PC-3 (cell line): ENCODE data around the gene HBS1L. TPM values are rescaled to one million over a fixed set of nuclear protein-coding genes. Genes with fewer than 3 reads are reported as not detected.
A peak's percentile ranks its signal among the peaks of the same experiment; 100 is the strongest.

Experiments
- ATAC-seq: fragments of 200-7000 bp; cut with Tn5 transposase; 2 replicates; pipeline ENCODE4 v1.9.1; 2020; ENCODE audit warnings: mild to moderate bottlenecking, moderate library complexity
- BruUV-seq: library from RNA; stranded (reverse); fragments of 400-500 nt; replicated peaks from 2 replicates; lab custom pipeline; 2021; lab: Mats Ljungman, UMichigan
- CTCF ChIA-PET: fragments of 300-600 bp; sonication (Branson Sonifier 250); formaldehyde crosslinking; loops from one replicate; lab custom pipeline; 2022; ENCODE audit warnings: antibody characterized with exemption; lab: Charles Lee
- POLR2A ChIA-PET: fragments of 300-600 bp; sonication (Branson Sonifier 250); formaldehyde crosslinking; loops from one replicate; lab custom pipeline; 2022; ENCODE audit warnings: antibody characterized with exemption; ENCODE audit not compliant: unreplicated experiment; lab: Charles Lee
- DNase-seq: peaks from one replicate; pipeline ENCODE4 v3.0.0-alpha.2; 2015
- H2AFZ ChIP-seq: fragments of 300-600 bp; sonication (generic); 2 replicates; pipeline ENCODE4 v1.6.0; 2016; ENCODE audit warnings: antibody characterized with exemption, low read length
- H3F3A ChIP-seq: fragments of 300-600 bp; sonication (generic); one replicate; pipeline ENCODE4 v1.6.0; 2017; ENCODE audit warnings: antibody characterized with exemption, low read length, control low read depth, mild to moderate bottlenecking; ENCODE audit not compliant: unreplicated experiment
- H3K27ac ChIP-seq: fragments of 300-600 bp; sonication (generic); 2 replicates; pipeline ENCODE4 v1.5.1; 2016; ENCODE audit warnings: mild to moderate bottlenecking, low read length
- H3K27me3 ChIP-seq: fragments of 300-600 bp; sonication (generic); 2 replicates; pipeline ENCODE4 v1.6.1; 2016; ENCODE audit warnings: low read length, mixed read lengths
- H3K36me3 ChIP-seq: fragments of 300-600 bp; sonication (generic); 2 replicates; pipeline ENCODE4 v1.6.1; 2016; ENCODE audit warnings: low read depth, mixed run types, low read length, mixed read lengths
- H3K4me1 ChIP-seq: fragments of 300-600 bp; sonication (generic); 2 replicates; pipeline ENCODE4 v1.5.1; 2016; ENCODE audit warnings: low read length; ENCODE audit not compliant: insufficient read depth
- H3K4me2 ChIP-seq: fragments of 300-600 bp; sonication (generic); 2 replicates; pipeline ENCODE4 v1.6.0; 2016; ENCODE audit warnings: low read length
- H3K4me3 ChIP-seq: fragments of 300-600 bp; sonication (generic); 2 replicates; pipeline ENCODE4 v1.5.1; 2016; ENCODE audit warnings: mild to moderate bottlenecking, low read length, mixed read lengths
- H3K79me2 ChIP-seq: fragments of 300-600 bp; sonication (generic); 2 replicates; pipeline ENCODE4 v1.6.1; 2017; ENCODE audit warnings: low read length, mixed read lengths
- H3K9ac ChIP-seq: fragments of 300-600 bp; sonication (generic); 2 replicates; pipeline ENCODE4 v1.6.0; 2016; ENCODE audit warnings: mild to moderate bottlenecking, low read length
- H3K9me2 ChIP-seq: fragments of 300-600 bp; sonication (generic); replicated peaks from 2 replicates; pipeline ENCODE4 v1.6.1; 2016; ENCODE audit warnings: mixed run types, low read length, mixed read lengths
- H3K9me3 ChIP-seq: fragments of 300-600 bp; sonication (generic); 2 replicates; pipeline ENCODE4 v1.6.1; 2016; ENCODE audit warnings: low read length, mixed read lengths
- H4K20me1 ChIP-seq: fragments of 300-600 bp; sonication (generic); 2 replicates; pipeline ENCODE4 v1.6.1; 2016; ENCODE audit warnings: low read length, mixed read lengths
- EZH2 ChIP-seq: fragments of 300-600 bp; sonication (generic); IDR thresholded peaks from one replicate; pipeline ENCODE4 v1.6.1; 2017; ENCODE audit warnings: antibody characterized with exemption, mild to moderate bottlenecking, low read length; ENCODE audit not compliant: unreplicated experiment
- EZH2phosphoT487 ChIP-seq: fragments of 300-600 bp; sonication (generic); IDR thresholded peaks from 2 replicates; pipeline ENCODE4 v1.6.1; 2018; ENCODE audit warnings: mild to moderate bottlenecking, antibody characterized with exemption, low read length, borderline replicate concordance
- intact Hi-C: fragments of 100-400 bp; cut with micrococcal nuclease; formaldehyde crosslinking; loops from 2 replicates; pipeline ENCODE4 v1.9.0; 2023
- total RNA-seq: library from RNA; depleted of rRNA; stranded (reverse); fragments of >200 nt; gene quantifications from 2 replicates; pipeline ENCODE4 v1.2.3, GENCODE V29; 2014
- TF ChIP-seq, protein P1 (sequence below): fragments of 300-600 bp; sonication (generic); conservative IDR thresholded peaks from 2 replicates; pipeline ENCODE4 v1.5.1; 2017; ENCODE audit warnings: antibody characterized with exemption, low read depth, mild to moderate bottlenecking, low read length

HBS1L gene
- total RNA-seq, 1 experiment from 2014 or later = 53.2 TPM

GRCh38 chr6:135066806-135067205, 12.2 kb upstream of the HBS1L start:
- TF ChIP-seq EZH2 (no peak), EZH2phosphoT487 (no peak)
- TF ChIP-seq, protein P1, sequence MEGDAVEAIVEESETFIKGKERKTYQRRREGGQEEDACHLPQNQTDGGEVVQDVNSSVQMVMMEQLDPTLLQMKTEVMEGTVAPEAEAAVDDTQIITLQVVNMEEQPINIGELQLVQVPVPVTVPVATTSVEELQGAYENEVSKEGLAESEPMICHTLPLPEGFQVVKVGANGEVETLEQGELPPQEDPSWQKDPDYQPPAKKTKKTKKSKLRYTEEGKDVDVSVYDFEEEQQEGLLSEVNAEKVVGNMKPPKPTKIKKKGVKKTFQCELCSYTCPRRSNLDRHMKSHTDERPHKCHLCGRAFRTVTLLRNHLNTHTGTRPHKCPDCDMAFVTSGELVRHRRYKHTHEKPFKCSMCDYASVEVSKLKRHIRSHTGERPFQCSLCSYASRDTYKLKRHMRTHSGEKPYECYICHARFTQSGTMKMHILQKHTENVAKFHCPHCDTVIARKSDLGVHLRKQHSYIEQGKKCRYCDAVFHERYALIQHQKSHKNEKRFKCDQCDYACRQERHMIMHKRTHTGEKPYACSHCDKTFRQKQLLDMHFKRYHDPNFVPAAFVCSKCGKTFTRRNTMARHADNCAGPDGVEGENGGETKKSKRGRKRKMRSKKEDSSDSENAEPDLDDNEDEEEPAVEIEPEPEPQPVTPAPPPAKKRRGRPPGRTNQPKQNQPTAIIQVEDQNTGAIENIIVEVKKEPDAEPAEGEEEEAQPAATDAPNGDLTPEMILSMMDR = no peak
- intact Hi-C loops = loop anchor here (10.0 kb wide), 1 partner anchor 358 kb away; no protein-coding TSS in a partner anchor

DNA sequence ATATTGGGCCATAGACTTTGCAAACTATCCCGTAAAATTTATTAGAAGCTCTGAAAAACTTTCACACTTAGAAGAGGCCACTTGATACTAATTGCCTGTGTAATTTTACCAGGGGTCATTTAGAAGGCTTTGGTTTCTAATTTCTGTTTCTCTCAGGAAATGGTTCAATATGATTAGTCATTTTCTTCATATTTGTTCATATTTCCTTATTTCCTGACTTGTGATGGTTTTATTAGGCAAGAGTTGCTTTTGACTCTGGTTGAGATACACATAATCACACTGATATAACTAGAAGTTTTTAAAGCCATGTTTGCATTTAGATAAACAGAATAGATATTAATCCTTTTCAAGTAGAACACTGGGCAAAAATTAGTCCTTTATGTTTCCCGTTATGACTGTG, 11.8 kb upstream of the HBS1L start:
- no peaks in the 10 kb centered on the region for H3K36me3 ChIP-seq
- no TSS peak for BruUV-seq
- H3K79me2 ChIP-seq = no peaks in the 10 kb centered on the region
- H3K9me3 ChIP-seq = no peaks in the 10 kb centered on the region
- peak overlapping the region; percentile 13; the same call in 1 of the 2 replicates for H3K4me2 ChIP-seq
- no peak overlapping the region for H3K9ac ChIP-seq
- no peak overlapping the region for H3K4me3 ChIP-seq
- H4K20me1 ChIP-seq = no peaks in the 10 kb centered on the region
- H3K27me3 ChIP-seq = no peaks in the 10 kb centered on the region
- DNase-seq (peak; percentile 19), ATAC-seq (peak; percentile 65)
- H3K27ac ChIP-seq = peak overlapping the region; percentile 21; the same call in 1 of the 2 replicates
- no peak for TF ChIP-seq EZH2
- TF ChIP-seq, protein P1 = no peak
- TF ChIP-seq EZH2phosphoT487 = no peak
- H2AFZ ChIP-seq = no peak overlapping the region
- no peaks in the 10 kb centered on the region for H3F3A ChIP-seq
- H3K4me1 ChIP-seq = peaks cover 14% of the 10 kb centered on the region; the same call in 1 of the 2 replicates
- intact Hi-C loops = loop anchor here (10.0 kb wide), 1 partner anchor 358 kb away; no protein-coding TSS in a partner anchor
- CTCF ChIA-PET = no interaction called here
- POLR2A ChIA-PET = no interaction called here
- no peaks in the 10 kb centered on the region for H3K9me2 ChIP-seq

More at GRCh38 chr6:135066806-135067205, 12.2 kb upstream of the HBS1L start:
- peak overlapping the region; percentile 21; the same call in 1 of the 2 replicates for H3K27ac ChIP-seq
- H2AFZ ChIP-seq = no peak overlapping the region
- no peaks in the 10 kb centered on the region for H3K9me3 ChIP-seq
- peaks cover 14% of the 10 kb centered on the region; the same call in 1 of the 2 replicates for H3K4me1 ChIP-seq
- H3K4me2 ChIP-seq = peak overlapping the region; percentile 13; the same call in 1 of the 2 replicates
- no TSS peak for BruUV-seq
- POLR2A ChIA-PET = no interaction called here
- CTCF ChIA-PET = no interaction called here
- H3K4me3 ChIP-seq = no peak overlapping the region
- ATAC-seq = no peak
- no peaks in the 10 kb centered on the region for H3K9me2 ChIP-seq
- H4K20me1 ChIP-seq = no peaks in the 10 kb centered on the region
- no peak overlapping the region for H3K9ac ChIP-seq
- DNase-seq = no peak
- H3K79me2 ChIP-seq = no peaks in the 10 kb centered on the region
- no peaks in the 10 kb centered on the region for H3F3A ChIP-seq
- H3K36me3 ChIP-seq = no peaks in the 10 kb centered on the region
- H3K27me3 ChIP-seq = no peaks in the 10 kb centered on the region

- Histone ChIP-seq H3K4me3 (no peak overlapping the region), H3K4me2 (no peak overlapping the region), H3K4me1 (peaks cover 14% of the 10 kb centered on the region; the same call in 1 of the 2 replicates), H3K9me3 (no peaks in the 10 kb centered on the region), H3K9me2 (no peaks in the 10 kb centered on the region), H3K27ac (no peak overlapping the region), H3K27me3 (no peaks in the 10 kb centered on the region), H3K36me3 (no peaks in the 10 kb centered on the region), H2AFZ (no peak overlapping the region), H4K20me1 (no peaks in the 10 kb centered on the region), H3K79me2 (no peaks in the 10 kb centered on the region), H3F3A (no peaks in the 10 kb centered on the region), H3K9ac (no peak overlapping the region)
- CTCF ChIA-PET = no interaction called here
- ATAC-seq = no peak
- POLR2A ChIA-PET = no interaction called here
- no TSS peak for BruUV-seq
- DNase-seq = no peak
- intact Hi-C loops = loop anchor here (10.0 kb wide), 1 partner anchor 360 kb away; no protein-coding TSS in a partner anchor
- TF ChIP-seq EZH2phosphoT487 = no peak
- TF ChIP-seq, protein P1 = no peak
- no peak for TF ChIP-seq EZH2
Observed at GRCh38 chr6:135064586-135064985, 10.0 kb upstream of the HBS1L start.
